ENCODE data around the gene RER1. TPM values are rescaled to one million over a fixed set of nuclear protein-coding genes. Genes with fewer than 3 reads are reported as not detected.

The RER1 gene
- total RNA-seq, 1 donor from 2014 or later = 105 TPM

- TF ChIP-seq, protein P1, sequence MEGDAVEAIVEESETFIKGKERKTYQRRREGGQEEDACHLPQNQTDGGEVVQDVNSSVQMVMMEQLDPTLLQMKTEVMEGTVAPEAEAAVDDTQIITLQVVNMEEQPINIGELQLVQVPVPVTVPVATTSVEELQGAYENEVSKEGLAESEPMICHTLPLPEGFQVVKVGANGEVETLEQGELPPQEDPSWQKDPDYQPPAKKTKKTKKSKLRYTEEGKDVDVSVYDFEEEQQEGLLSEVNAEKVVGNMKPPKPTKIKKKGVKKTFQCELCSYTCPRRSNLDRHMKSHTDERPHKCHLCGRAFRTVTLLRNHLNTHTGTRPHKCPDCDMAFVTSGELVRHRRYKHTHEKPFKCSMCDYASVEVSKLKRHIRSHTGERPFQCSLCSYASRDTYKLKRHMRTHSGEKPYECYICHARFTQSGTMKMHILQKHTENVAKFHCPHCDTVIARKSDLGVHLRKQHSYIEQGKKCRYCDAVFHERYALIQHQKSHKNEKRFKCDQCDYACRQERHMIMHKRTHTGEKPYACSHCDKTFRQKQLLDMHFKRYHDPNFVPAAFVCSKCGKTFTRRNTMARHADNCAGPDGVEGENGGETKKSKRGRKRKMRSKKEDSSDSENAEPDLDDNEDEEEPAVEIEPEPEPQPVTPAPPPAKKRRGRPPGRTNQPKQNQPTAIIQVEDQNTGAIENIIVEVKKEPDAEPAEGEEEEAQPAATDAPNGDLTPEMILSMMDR (IDR thresholded peaks at IDR 0.05) = no peak
- no peak for DNase-seq
- H3K27me3 Mint-ChIP-seq = no peaks in the 10 kb centered on the region
- no peaks in the 10 kb centered on the region for H3K36me3 Mint-ChIP-seq (ENCODE audit: low read depth)
- intact Hi-C loops (cut with micrococcal nuclease) = no loop called here
- H3K4me1 Mint-ChIP-seq = no peaks in the 10 kb centered on the region
- POLR2A ChIA-PET = no interaction called here
- no peak overlapping the region for H3K27ac Mint-ChIP-seq
- CTCF ChIA-PET = no interaction called here
- H3K4me3 Mint-ChIP-seq = no peak overlapping the region
- no peak for ATAC-seq (ENCODE audit: low read depth)
- no peaks in the 10 kb centered on the region for H3K9me3 Mint-ChIP-seq
Observed at GRCh38 chr1:2352341-2352896, 39.2 kb upstream of the RER1 start.

DNA sequence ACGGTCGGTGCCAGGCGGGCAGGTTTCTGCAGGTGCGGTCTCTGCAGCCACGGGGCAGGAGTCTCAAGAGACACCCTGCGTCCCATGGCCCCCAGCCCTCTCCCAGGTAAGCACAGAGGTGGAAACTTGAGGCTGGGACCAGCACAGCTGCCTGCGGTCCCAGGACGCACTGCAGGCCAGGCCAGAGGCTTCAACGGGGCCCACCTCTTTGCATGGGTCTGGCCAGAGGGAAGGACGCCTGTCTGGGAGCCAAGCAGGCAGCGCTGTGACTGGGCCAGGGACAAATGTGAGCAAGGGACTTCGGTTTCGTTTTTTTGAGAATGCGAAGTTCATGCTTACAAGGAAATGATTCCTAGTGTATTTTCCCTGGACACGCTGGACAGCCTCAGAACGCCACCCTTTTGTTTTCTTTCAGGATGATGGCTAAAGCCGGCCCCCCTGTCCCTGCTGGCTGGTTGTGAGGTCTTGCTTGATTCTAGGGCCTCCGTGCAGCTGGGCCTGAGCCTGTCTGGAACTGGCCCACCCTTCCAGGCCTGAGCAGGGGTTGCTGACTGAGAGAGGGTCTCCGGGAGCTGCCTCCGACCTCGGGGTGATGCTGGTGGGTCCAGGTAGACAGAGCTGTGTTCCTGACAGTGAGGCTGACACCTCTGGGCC, 38.6 kb upstream of the RER1 start:
- H3K9me3 Mint-ChIP-seq = no peaks in the 10 kb centered on the region
- intact Hi-C loops (cut with micrococcal nuclease) = no loop called here
- CTCF ChIA-PET = no interaction called here
- TF ChIP-seq, protein P1 (IDR thresholded peaks at IDR 0.05) = no peak
- H3K4me3 Mint-ChIP-seq = no peak overlapping the region
- no peaks in the 10 kb centered on the region for H3K4me1 Mint-ChIP-seq
- no peak overlapping the region for H3K27ac Mint-ChIP-seq
- ATAC-seq (ENCODE audit: low read depth) = no peak
- DNase-seq = no peak
- POLR2A ChIA-PET = no interaction called here
- no peaks in the 10 kb centered on the region for H3K36me3 Mint-ChIP-seq (ENCODE audit: low read depth)
- no peaks in the 10 kb centered on the region for H3K27me3 Mint-ChIP-seq

DNA sequence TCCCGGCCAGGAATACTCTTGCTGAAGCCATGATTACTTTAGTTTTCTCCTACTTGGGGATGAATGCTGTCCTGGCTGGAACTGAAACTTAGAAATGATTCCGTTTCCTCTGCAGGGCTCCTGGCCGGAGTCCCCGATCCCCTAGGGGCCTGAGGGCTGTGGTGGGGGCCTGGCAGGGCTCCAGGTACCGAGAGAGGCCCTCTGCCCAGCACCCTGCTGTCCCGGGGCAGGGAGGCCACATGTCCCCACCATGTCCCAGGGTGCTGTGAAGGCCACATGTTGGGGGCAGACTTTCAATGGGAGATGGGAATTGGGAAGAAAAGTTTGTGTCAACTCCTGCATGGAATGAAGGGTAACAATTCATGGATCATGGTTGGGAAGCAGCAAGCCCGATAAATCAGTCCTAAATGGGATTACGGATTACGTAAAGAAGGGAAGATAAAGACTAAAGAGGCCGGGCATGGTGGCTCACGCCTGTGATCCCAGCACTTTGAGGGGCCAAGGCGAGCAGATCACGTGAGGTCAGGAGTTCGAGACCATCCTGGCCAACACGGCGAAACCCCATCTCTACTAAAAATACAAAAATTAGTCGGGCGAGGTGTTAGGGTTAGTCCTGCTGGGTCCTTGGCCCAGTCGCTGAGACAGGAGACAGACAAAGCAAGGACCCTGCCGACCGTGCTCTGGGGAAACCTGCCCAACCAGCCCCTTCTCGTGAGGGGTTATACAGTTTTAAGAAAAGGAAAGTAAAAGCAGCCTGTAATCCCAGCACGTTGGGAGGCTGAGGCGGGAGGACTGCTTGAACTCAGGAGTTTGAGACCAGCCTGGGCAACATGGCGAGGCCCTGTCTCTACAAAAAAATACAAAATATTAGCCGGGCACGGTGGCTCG, 37.8 kb upstream of the RER1 start:
- Mint-ChIP-seq H3K9me3 (no peaks in the 10 kb centered on the region), H3K4me1 (no peaks in the 10 kb centered on the region), H3K36me3 (ENCODE audit: low read depth) (no peaks in the 10 kb centered on the region), H3K27me3 (no peaks in the 10 kb centered on the region), H3K27ac (no peak overlapping the region), H3K4me3 (no peak overlapping the region)
- intact Hi-C loops (cut with micrococcal nuclease) = no loop called here
- CTCF ChIA-PET = no interaction called here
- DNase-seq (no peak), ATAC-seq (ENCODE audit: low read depth) (no peak)
- POLR2A ChIA-PET = no interaction called here
- TF ChIP-seq, protein P1 (IDR thresholded peaks at IDR 0.05) = no peak

- ATAC-seq (ENCODE audit: low read depth) (no peak), DNase-seq (no peak)
- TF ChIP-seq, protein P1 (IDR thresholded peaks at IDR 0.05) = no peak
- Mint-ChIP-seq H3K4me1 (no peaks in the 10 kb centered on the region), H3K27ac (no peak overlapping the region), H3K27me3 (no peaks in the 10 kb centered on the region), H3K9me3 (no peaks in the 10 kb centered on the region), H3K4me3 (no peak overlapping the region), H3K36me3 (ENCODE audit: low read depth) (no peaks in the 10 kb centered on the region)
- intact Hi-C loops (cut with micrococcal nuclease) = no loop called here
- CTCF ChIA-PET = no interaction called here
- POLR2A ChIA-PET = no interaction called here
Observed at GRCh38 chr1:2354511-2355372, 36.9 kb upstream of the RER1 start.
